NT2/D1 (cell line): ENCODE measurements around the gene ADAM19.

ENCODE experiments used
- SUZ12 ChIP-seq: IDR thresholded peaks from 2 replicates; pipeline ENCODE4 v1.6.1; 2011; ENCODE audit not compliant: insufficient read length, insufficient read depth; ENCODE audit errors: extremely low read depth
- YY1 ChIP-seq: IDR thresholded peaks from 2 replicates; pipeline ENCODE4 v1.6.1; 2011; ENCODE audit not compliant: insufficient read length, insufficient read depth
- ZNF274 ChIP-seq: IDR thresholded peaks from 2 replicates; pipeline ENCODE4 v1.6.1; 2011; ENCODE audit warnings: mild to moderate bottlenecking, low read depth, low read length

DNA sequence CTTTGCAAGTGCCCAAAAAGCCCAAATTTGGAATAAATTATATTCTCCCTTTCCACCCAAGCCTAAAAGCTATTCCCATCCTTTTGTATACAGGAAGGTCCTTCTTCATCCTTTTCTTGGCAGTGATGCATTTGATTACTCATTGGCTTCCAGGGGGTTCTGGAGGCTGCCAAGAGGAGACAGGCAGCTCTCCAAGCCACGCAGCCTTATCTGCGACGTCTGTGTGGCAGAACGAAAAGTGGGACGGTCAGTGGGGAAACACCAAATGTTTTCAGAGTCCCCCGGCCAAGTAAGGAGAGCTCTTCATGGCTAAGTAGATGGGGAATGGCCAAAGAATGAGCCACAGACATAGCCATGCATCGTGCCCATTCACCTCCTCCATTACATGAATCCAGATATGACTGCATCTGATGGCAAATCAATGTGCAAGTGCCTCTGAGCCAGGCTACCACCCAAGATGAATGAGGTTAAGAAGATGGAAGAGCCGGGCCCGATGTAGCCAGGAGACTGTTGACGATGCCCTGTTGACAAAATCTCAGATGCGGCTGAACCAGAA is 12.1 kb downstream of the ADAM19 start:
- TF ChIP-seq SUZ12 (no peak), YY1 (no peak), ZNF274 (no peak)
